Omental fat pad (tissue), 4 donors: ENCODE data around the gene SNAPC2. TPM values are rescaled to one million over a fixed set of nuclear protein-coding genes. Genes with fewer than 3 reads are reported as not detected.

Experiments
- ATAC-seq: fragments of 150-250 bp; one replicate; pipeline ENCODE4 v1.9.1; 2016; ENCODE audit warnings: mild to moderate bottlenecking, moderate library complexity; ENCODE audit not compliant: low FRiP score
- DNase-seq: peaks from one replicate; pipeline ENCODE4 v3.0.0-alpha.2; 2019; ENCODE audit warnings: low spot score
- total RNA-seq, 4 donors: library from RNA; depleted of rRNA; stranded (reverse); fragments of >200 nt; gene quantifications; one replicate each; pipeline ENCODE4 v1.1.0, GENCODE V29; 2016
- TF ChIP-seq, protein P1 (sequence below), 3 donors: fragments of 450-650 bp; IDR thresholded peaks; one replicate each; pipeline ENCODE4 v1.5.1; 2016 to 2017; ENCODE audit warnings: antibody characterized with exemption in 3 of 3, mild to moderate bottlenecking in 3 of 3, moderate library complexity in 2 of 3

SNAPC2 gene, protein sequence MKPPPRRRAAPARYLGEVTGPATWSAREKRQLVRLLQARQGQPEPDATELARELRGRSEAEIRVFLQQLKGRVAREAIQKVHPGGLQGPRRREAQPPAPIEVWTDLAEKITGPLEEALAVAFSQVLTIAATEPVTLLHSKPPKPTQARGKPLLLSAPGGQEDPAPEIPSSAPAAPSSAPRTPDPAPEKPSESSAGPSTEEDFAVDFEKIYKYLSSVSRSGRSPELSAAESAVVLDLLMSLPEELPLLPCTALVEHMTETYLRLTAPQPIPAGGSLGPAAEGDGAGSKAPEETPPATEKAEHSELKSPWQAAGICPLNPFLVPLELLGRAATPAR
- total RNA-seq, result 10 to 100 TPM in 3 of 4 donors, 1 to 10 TPM in 1; 4.7 to 13.1 (median 12.3) TPM

DNA sequence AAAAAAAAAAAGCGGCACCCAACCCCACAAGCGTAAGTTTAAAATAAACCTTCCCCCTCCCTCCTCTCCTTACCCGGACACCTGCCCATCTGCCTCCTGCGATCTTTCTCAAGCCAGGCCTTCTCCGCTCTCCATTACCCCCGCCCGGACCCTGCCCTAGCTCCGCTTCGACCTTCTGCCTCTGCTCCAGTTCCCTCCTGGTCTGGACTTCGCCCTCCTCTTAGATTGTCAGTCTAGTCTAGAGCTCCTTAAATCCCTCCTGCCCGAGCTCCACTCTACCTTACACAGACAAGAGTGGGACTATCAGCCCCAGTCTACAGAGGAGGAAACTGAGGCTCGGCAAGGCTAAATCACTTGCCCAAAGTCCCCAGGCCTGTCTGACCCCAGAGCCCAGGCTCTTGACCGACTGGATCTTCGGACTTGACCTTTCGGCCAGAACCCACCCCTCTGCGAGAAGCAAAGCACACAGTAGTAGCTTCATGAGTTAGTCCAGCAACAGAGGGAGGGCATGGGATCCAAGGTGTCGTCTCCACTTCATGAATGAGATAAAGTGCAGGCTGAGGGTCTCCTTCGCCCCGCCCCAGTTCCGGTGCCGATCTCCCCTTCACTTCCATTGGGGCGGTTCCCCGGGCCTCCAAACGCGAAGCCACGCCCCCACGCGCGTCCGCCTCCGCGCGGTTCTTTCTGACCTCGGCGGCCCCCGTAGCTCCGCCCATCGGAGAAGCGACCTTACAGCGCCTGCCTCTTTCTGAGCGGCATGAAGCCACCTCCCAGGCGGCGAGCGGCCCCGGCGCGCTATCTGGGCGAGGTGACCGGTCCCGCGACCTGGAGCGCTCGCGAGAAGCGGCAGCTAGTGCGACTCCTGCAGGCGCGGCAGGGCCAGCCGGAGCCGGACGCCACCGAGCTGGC lies at the start of gene SNAPC2:
Gene SNAPC2, plus strand, starts transcription at position 729 of the 909 bp plus-strand sequence. Its CDS starts 29 bp downstream, at position 758.
- TF ChIP-seq, protein P1, sequence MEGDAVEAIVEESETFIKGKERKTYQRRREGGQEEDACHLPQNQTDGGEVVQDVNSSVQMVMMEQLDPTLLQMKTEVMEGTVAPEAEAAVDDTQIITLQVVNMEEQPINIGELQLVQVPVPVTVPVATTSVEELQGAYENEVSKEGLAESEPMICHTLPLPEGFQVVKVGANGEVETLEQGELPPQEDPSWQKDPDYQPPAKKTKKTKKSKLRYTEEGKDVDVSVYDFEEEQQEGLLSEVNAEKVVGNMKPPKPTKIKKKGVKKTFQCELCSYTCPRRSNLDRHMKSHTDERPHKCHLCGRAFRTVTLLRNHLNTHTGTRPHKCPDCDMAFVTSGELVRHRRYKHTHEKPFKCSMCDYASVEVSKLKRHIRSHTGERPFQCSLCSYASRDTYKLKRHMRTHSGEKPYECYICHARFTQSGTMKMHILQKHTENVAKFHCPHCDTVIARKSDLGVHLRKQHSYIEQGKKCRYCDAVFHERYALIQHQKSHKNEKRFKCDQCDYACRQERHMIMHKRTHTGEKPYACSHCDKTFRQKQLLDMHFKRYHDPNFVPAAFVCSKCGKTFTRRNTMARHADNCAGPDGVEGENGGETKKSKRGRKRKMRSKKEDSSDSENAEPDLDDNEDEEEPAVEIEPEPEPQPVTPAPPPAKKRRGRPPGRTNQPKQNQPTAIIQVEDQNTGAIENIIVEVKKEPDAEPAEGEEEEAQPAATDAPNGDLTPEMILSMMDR (IDR thresholded peaks at IDR 0.05), result no peak
- ATAC-seq (peak; percentile 56), DNase-seq (peak; percentile 90)

DNA sequence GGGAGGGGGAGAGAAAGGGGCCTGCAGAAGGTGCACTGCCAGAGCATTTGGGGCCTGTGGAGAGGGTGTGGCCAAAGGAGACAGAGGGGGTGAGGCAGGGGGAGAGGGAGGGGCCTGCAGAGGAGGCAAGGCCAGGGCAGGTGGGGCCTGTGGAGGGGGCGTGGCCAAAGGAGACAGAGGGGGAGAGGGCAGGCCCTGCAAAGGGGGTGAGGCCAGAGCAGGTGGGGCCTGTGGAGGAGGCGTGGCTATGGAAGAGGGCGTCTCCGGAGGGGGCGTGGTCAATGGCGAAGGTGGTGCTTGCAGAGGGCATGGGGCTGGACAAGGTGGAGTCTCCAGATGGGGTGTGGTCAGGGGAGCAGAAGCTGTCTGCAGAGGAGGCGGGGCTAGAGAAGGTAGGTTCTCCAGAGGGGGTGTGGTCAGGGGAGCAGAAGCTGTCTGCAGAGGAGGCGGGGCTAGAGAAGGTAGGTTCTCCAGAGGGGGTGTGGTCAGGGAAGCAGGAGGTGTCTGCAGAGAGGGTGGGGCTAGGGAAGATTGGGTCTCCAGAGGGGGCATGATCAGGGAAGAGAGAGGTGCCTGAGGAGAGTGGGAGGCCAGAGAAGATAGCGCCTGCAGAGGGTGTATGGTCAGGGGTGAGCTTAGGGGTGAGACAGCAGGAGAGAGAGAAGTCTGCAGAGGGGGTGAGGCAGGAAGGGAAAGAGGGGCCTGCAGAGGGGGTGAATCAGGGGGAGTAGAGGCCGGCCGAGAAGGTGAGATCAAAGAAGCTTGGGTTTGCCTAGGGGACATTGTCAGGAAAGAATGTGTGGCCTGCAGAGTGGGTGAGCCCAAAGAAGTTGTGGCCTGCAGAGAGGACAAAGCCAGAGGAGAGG lies 49.3 kb upstream of the SNAPC2 start:
- DNase-seq (no peak), ATAC-seq (no peak)
- TF ChIP-seq, protein P1 (IDR thresholded peaks at IDR 0.05), result no peak

DNA sequence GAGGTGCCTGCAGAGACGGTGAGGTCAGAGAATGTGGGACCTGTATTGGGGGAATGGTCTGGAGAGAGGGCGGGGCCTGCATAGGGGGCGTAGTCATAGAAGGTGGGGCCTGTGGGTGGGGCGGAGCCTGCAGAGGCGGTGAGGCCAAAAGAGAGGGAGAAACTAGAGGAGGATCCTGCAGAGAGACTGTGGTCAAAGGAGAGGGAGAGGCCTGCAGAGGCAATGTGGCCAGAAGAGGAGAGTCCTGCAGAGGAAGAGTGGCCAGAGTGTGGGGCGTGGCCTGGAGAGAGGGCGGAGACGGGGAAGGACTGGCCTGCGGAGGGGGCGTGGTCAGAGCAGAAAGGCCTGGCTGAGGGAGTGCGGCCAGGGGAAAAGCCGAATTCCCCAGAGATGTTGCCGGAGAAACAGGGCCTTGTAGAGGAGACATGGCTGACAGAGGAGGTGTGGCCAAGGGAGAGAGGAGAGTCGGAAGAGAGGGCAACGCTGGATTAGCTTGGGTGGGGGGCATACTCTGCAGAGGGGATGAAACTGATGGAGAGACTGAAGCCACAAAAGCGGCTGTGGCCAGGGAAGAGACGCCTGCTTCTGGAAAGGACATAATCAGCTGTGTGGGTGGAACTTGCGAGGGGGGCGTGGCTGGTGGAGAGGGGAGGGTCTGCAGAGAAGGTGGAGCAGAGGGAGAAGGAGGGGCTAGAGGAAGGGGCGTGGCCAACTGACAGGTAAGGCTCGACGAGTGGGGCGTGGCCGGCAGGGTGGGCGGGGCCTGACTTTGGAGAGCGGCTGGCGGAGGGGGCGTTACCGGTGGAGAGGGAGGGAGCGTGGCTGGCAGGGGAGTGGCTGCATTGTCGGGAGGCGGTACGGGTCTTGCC lies 48.5 kb upstream of the SNAPC2 start:
- TF ChIP-seq, protein P1 (IDR thresholded peaks at IDR 0.05), result no peak
- peak; percentile 17 for ATAC-seq
- peak; percentile 75 for DNase-seq

DNA sequence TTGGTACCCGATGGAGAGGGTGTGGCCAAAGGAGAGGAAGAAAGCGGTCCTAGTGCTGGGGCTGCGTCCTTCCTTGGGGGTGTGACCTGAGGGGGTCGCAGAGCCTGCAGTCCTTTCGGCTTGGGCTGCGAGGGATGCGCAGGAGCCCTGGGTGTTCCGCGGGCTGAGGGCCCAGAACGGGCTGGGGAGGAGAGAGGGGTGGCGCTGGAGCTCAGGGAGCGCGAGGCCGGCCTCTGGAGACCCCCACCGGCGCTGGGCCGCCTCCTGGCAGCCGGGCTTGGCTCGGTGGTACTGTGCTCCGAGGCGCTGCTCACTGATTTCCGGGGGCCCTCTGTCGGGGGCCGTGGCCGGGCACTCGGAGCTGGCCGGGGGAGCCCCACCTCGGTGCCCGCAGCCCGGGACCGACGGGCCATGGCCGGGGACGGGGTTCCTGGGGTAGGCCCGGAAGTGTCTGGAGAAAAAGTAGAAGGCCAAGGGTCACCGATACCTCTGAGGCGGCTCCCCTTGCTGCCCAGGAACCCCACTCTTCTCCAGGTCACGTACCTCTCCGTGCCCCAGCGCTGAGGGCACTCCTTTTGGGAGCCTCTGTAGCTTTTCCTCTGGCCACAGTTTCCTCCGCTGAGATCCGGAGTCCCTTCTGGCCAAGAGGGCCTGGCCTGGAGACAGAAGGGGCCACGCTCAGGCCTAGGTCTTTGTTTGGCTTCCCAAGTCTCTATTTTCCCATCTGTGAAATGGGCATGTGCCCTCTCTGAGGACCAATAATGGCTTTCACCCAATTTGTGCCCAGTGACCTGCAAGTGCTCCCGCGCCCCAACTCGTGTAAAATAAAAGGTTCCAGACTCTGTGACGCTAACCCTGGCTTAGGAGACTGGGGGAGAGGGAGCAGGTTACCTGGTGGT lies 47.6 kb upstream of the SNAPC2 start:
- no peak for ATAC-seq
- no peak for DNase-seq
- TF ChIP-seq, protein P1 (IDR thresholded peaks at IDR 0.05), result no peak

DNA sequence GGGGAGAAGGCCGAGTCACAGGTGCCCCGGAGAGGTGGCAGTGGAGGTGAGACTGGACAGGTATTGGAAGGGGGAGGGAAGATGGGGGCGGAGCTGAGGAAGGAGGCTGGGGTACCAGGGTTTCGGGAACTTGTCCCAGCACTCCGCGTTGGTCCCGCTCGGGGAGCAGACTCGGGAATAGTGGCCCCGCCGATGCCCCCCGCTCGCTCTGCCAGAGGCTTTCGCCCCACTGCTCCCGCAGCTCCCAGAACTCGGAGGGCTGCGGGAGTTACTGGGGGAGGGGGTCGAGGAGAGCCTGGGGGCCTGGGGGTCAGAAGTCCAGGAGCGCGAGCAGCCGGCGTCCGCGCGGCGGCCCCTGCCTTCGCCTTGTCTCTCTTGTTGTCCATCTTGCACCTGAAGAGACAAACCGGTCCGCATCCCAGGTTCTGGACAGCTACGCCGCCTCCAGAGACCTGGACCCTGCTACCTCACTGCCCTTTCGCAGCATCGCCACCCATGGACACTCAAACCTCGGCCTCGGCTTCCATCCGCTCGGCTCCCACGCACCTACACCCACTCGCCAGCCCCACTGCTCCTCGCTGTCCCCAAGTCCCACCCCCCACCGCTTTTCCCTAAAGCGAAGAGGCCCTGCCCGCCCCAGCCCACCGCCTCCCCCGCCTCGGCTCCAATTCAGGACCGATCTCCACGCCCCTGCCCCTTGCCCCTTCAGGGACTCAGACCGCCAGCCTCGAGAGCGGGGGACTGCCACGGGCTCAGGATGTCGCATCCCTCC lies 46.6 kb upstream of the SNAPC2 start:
- no peak for ATAC-seq
- TF ChIP-seq, protein P1 (IDR thresholded peaks at IDR 0.05), result no peak

More for the DNA sequence above, 46.6 kb upstream of the SNAPC2 start:
- DNase-seq, result no peak
